GM23338 (cell line): ENCODE measurements around the gene CEP89. TPM values are rescaled to one million over a fixed set of nuclear protein-coding genes. Genes with fewer than 3 reads are reported as not detected.

Experiments
- ATAC-seq: fragments of 200-7000 bp; cut with Tn5 transposase; 3 replicates; pipeline ENCODE4 v1.9.1; 2020
- DNase-seq: peaks from one replicate; pipeline ENCODE4 v3.0.0-alpha.2; 2015; ENCODE audit warnings: low spot score
- H2AFZ ChIP-seq: fragments of 200-600 bp; sonication (generic); 2 replicates; pipeline ENCODE4 v1.8.0; 2016; ENCODE audit warnings: antibody characterized with exemption, mild to moderate bottlenecking, moderate library complexity
- H3F3A ChIP-seq: fragments of 200-600 bp; sonication (generic); replicated peaks from 2 replicates; pipeline ENCODE4 v1.8.0; 2017; ENCODE audit warnings: antibody characterized with exemption, mixed run types, low read depth
- H3K27ac ChIP-seq: fragments of 200-600 bp; sonication (generic); 2 replicates; pipeline ENCODE4 v1.6.1; 2016; ENCODE audit warnings: low read depth
- H3K27me3 ChIP-seq: fragments of 200-600 bp; sonication (generic); 2 replicates; pipeline ENCODE4 v1.8.0; 2016; ENCODE audit warnings: mild to moderate bottlenecking, mixed run types, moderate library complexity; ENCODE audit not compliant: insufficient read depth
- H3K36me3 ChIP-seq: fragments of 200-600 bp; sonication (generic); 2 replicates; pipeline ENCODE4 v1.8.0; 2016; ENCODE audit warnings: mild to moderate bottlenecking; ENCODE audit not compliant: insufficient read depth
- H3K4me1 ChIP-seq: fragments of 200-600 bp; sonication (generic); 2 replicates; pipeline ENCODE4 v1.8.0; 2016; ENCODE audit warnings: mild to moderate bottlenecking, moderate library complexity; ENCODE audit not compliant: insufficient read depth
- H3K4me2 ChIP-seq: fragments of 200-600 bp; sonication (generic); 2 replicates; pipeline ENCODE4 v1.7.1; 2017; ENCODE audit warnings: mixed run types
- H3K4me3 ChIP-seq: fragments of 200-600 bp; sonication (generic); 2 replicates; pipeline ENCODE4 v1.6.1; 2016; ENCODE audit warnings: mixed run types
- H3K79me2 ChIP-seq: fragments of 200-600 bp; sonication (generic); replicated peaks from 2 replicates; pipeline ENCODE4 v1.8.0; 2017; ENCODE audit warnings: mild to moderate bottlenecking; ENCODE audit not compliant: insufficient read depth
- H3K9me2 ChIP-seq: fragments of 200-600 bp; sonication (generic); 2 replicates; pipeline ENCODE4 v1.8.0; 2017; ENCODE audit not compliant: insufficient read depth
- H4K20me1 ChIP-seq: fragments of 200-600 bp; sonication (generic); replicated peaks from 2 replicates; pipeline ENCODE4 v1.8.0; 2017; ENCODE audit warnings: mild to moderate bottlenecking; ENCODE audit not compliant: insufficient read depth
- H3K27ac Mint-ChIP-seq: 2 replicates; pipeline ENCODE4 v1.8.0; 2020; ENCODE audit warnings: inconsistent platforms, mild to moderate bottlenecking, moderate library complexity, mixed read lengths
- H3K27me3 Mint-ChIP-seq: 3 replicates; pipeline ENCODE4 v1.8.0; 2022; ENCODE audit warnings: low read depth, mild to moderate bottlenecking, moderate library complexity, mixed read lengths, inconsistent platforms; ENCODE audit not compliant: insufficient read depth, poor library complexity
- H3K36me3 Mint-ChIP-seq: 3 replicates; pipeline ENCODE4 v1.8.0; 2021; ENCODE audit warnings: low read depth, mild to moderate bottlenecking, inconsistent platforms, moderate library complexity, mixed read lengths
- H3K4me1 Mint-ChIP-seq: 3 replicates; pipeline ENCODE4 v1.8.0; 2020; ENCODE audit warnings: mild to moderate bottlenecking, inconsistent platforms, mixed read lengths
- H3K4me3 Mint-ChIP-seq: 3 replicates; pipeline ENCODE4 v1.8.0; 2021; ENCODE audit warnings: moderate library complexity, mild to moderate bottlenecking, inconsistent platforms, mixed read lengths
- H3K9me3 Mint-ChIP-seq: 3 replicates; pipeline ENCODE4 v1.8.0; 2020; ENCODE audit warnings: moderate library complexity, mild to moderate bottlenecking, inconsistent platforms, mixed read lengths
- CREB1 ChIP-seq: fragments of 250-450 bp; sonication (Bioruptor Pico); IDR thresholded peaks from 2 replicates; pipeline ENCODE4 v1.5.0; 2020; ENCODE audit warnings: low read depth, mild to moderate bottlenecking, moderate library complexity
- CTCF ChIP-seq, 2 experiments: fragments of 200-600 bp in 1 of 2; sonication (generic) in 1 of 2; conservative IDR thresholded peaks; 2 replicates each; pipeline versions ENCODE4 v1.5.1 to v1.6.1; 2016 to 2017; ENCODE audit warnings: antibody characterized with exemption in 2 of 2, low read depth in 2 of 2, mild to moderate bottlenecking in 2 of 2, moderate library complexity in 1 of 2
- ETS1 ChIP-seq: IDR thresholded peaks from 2 replicates; pipeline ENCODE4 v1.6.1; 2016; ENCODE audit warnings: antibody characterized with exemption
- EZH2 ChIP-seq: fragments of 200-600 bp; sonication (generic); IDR thresholded peaks from one replicate; pipeline ENCODE4 v1.8.0; 2017; ENCODE audit warnings: antibody characterized with exemption, mild to moderate bottlenecking, low read depth; ENCODE audit not compliant: unreplicated experiment
- EZH2phosphoT487 ChIP-seq: fragments of 200-600 bp; sonication (generic); IDR thresholded peaks from one replicate; pipeline ENCODE4 v1.8.1; 2018; ENCODE audit warnings: antibody characterized with exemption; ENCODE audit not compliant: unreplicated experiment
- JUNB ChIP-seq: IDR thresholded peaks from one replicate; pipeline ENCODE4 v1.6.1; 2016; ENCODE audit warnings: antibody characterized with exemption; ENCODE audit not compliant: unreplicated experiment
- NANOG ChIP-seq: IDR thresholded peaks from 2 replicates; pipeline ENCODE4 v1.6.1; 2016; ENCODE audit warnings: antibody characterized with exemption, borderline replicate concordance
- POLR2AphosphoS5 ChIP-seq: IDR thresholded peaks from 2 replicates; pipeline ENCODE4 v1.6.1; 2016; ENCODE audit warnings: antibody characterized with exemption, low read depth
- REST ChIP-seq: IDR thresholded peaks from one replicate; pipeline ENCODE4 v1.6.1; 2018; ENCODE audit warnings: antibody characterized with exemption; ENCODE audit not compliant: unreplicated experiment
- STAT1 ChIP-seq: IDR thresholded peaks from one replicate; pipeline ENCODE4 v1.6.1; 2016; ENCODE audit warnings: antibody characterized with exemption; ENCODE audit not compliant: unreplicated experiment
- ZNF114 ChIP-seq: fragments of 250-450 bp; sonication (Bioruptor Pico); IDR thresholded peaks from 2 replicates; pipeline ENCODE4 v1.5.0; 2020; ENCODE audit warnings: mild to moderate bottlenecking, moderate library complexity
- ZNF331 ChIP-seq: fragments of 250-450 bp; sonication (Bioruptor Pico); IDR thresholded peaks from 2 replicates; pipeline ENCODE4 v1.5.0; 2020; ENCODE audit warnings: low read depth, mild to moderate bottlenecking, moderate library complexity
- ZNF462 ChIP-seq: fragments of 250-450 bp; sonication (Bioruptor Pico); IDR thresholded peaks from 2 replicates; pipeline ENCODE4 v1.5.0; 2020; ENCODE audit warnings: mild to moderate bottlenecking, moderate library complexity
- polyA plus RNA-seq: library from polyadenylated mRNA; unstranded; fragments of >200 nt; fragmentation: Nextera tagmentation; extraction: Ambion mirVana; gene quantifications from 2 replicates; pipeline ENCODE4 v1.2.1, GENCODE V29; 2016
- total RNA-seq: library from RNA; depleted of rRNA; stranded (reverse); fragments of >200 nt; shearing (Covaris generic); gene quantifications from 2 replicates; pipeline ENCODE4 v1.2.3, GENCODE V29; 2014

The CEP89 gene
- total and polyA plus RNA-seq, 2 experiments from 2014 or later, result 13.4 to 17.5 TPM

GRCh38 chr19:32873247-32873959, 98.4 kb downstream of the CEP89 start:
- H3K4me3 ChIP-seq, result no peak overlapping the region
- no peak for ATAC-seq
- peaks cover 11% of the 10 kb centered on the region for H3K4me1 Mint-ChIP-seq
- H3K36me3 ChIP-seq, result no peaks in the 10 kb centered on the region
- no peaks in the 10 kb centered on the region for H4K20me1 ChIP-seq
- no peak overlapping the region for H3K4me2 ChIP-seq
- no peak overlapping the region for H3K4me3 Mint-ChIP-seq
- no peak overlapping the region for H3K27ac ChIP-seq
- no peaks in the 10 kb centered on the region for H3F3A ChIP-seq
- H3K27ac Mint-ChIP-seq, result no peak overlapping the region
- peaks cover 8% of the 10 kb centered on the region for H3K27me3 Mint-ChIP-seq
- H3K9me3 Mint-ChIP-seq, result no peaks in the 10 kb centered on the region
- DNase-seq, result no peak
- H3K36me3 Mint-ChIP-seq, result no peaks in the 10 kb centered on the region
- no peaks in the 10 kb centered on the region for H3K79me2 ChIP-seq
- H3K27me3 ChIP-seq, result no peaks in the 10 kb centered on the region
- TF ChIP-seq ZNF462, result no peak
- no peak for TF ChIP-seq CREB1
- no peak for TF ChIP-seq JUNB
- TF ChIP-seq ETS1, result no peak
- TF ChIP-seq STAT1, result no peak
- no peak for TF ChIP-seq EZH2phosphoT487
- no peak for TF ChIP-seq ZNF114
- no peak for TF ChIP-seq POLR2AphosphoS5
- no peak for TF ChIP-seq EZH2
- no peak for TF ChIP-seq ZNF331
- no peak for TF ChIP-seq CTCF (conservative IDR thresholded peaks at IDR 0.05; ENCODE audit: low read depth in 2 of 2)
- TF ChIP-seq NANOG, result no peak
- no peak for TF ChIP-seq REST
- H3K4me1 ChIP-seq, result no peaks in the 10 kb centered on the region
- no peak overlapping the region for H2AFZ ChIP-seq
- H3K9me2 ChIP-seq, result no peaks in the 10 kb centered on the region; the same call in 1 of the 2 replicates
